Calu3 (cell line): ENCODE data around the gene INPP5K. TPM values are rescaled to one million over a fixed set of nuclear protein-coding genes. Genes with fewer than 3 reads are reported as not detected.
A peak's percentile ranks its signal among the peaks of the same experiment; 100 is the strongest.

Experiments
- BruUV-seq: library from RNA; stranded (reverse); fragments of 400-500 nt; replicated peaks from 2 replicates; lab custom pipeline; 2021; lab: Mats Ljungman, UMichigan
- CTCF ChIA-PET: fragments of 300-600 bp; sonication (Branson Sonifier 250); formaldehyde crosslinking; loops from one replicate; lab custom pipeline; 2022; ENCODE audit warnings: antibody characterized with exemption; lab: Charles Lee
- DNase-seq: peaks from one replicate; pipeline ENCODE4 v3.0.0; 2022
- H3K27ac Mint-ChIP-seq: one replicate; pipeline ENCODE4 v1.8.0; 2022; ENCODE audit warnings: mixed read lengths; ENCODE audit not compliant: unreplicated experiment
- H3K27me3 Mint-ChIP-seq: one replicate; pipeline ENCODE4 v1.8.0; 2022; ENCODE audit warnings: mixed read lengths; ENCODE audit not compliant: unreplicated experiment
- H3K36me3 Mint-ChIP-seq: one replicate; pipeline ENCODE4 v1.8.0; 2022; ENCODE audit warnings: mild to moderate bottlenecking, moderate library complexity, mixed read lengths; ENCODE audit not compliant: insufficient read depth, unreplicated experiment
- H3K4me1 Mint-ChIP-seq: one replicate; pipeline ENCODE4 v1.8.0; 2022; ENCODE audit warnings: mild to moderate bottlenecking, low read depth, mixed read lengths; ENCODE audit not compliant: unreplicated experiment
- H3K4me3 Mint-ChIP-seq: one replicate; pipeline ENCODE4 v1.8.0; 2022; ENCODE audit warnings: mild to moderate bottlenecking, low read depth, moderate library complexity, mixed read lengths; ENCODE audit not compliant: unreplicated experiment
- H3K9me3 Mint-ChIP-seq: one replicate; pipeline ENCODE4 v1.8.0; 2022; ENCODE audit warnings: low read depth, mixed read lengths; ENCODE audit not compliant: unreplicated experiment
- intact Hi-C: fragments of 100-400 bp; cut with micrococcal nuclease; formaldehyde crosslinking; loops from one replicate; pipeline ENCODE4 v1.10.0; 2022; ENCODE audit not compliant: unreplicated experiment
- total RNA-seq: library from RNA; stranded (reverse); gene quantifications from 2 replicates; pipeline ENCODE4 v1.2.3, GENCODE V29; 2022
- TF ChIP-seq, protein P1 (sequence below): fragments of 200-600 bp; IDR thresholded peaks from one replicate; pipeline ENCODE4 v1.8.0; 2022; ENCODE audit warnings: antibody characterized with exemption; ENCODE audit not compliant: unreplicated experiment

INPP5K gene
- total RNA-seq, 1 experiment from 2014 or later: 18.7 TPM

DNA sequence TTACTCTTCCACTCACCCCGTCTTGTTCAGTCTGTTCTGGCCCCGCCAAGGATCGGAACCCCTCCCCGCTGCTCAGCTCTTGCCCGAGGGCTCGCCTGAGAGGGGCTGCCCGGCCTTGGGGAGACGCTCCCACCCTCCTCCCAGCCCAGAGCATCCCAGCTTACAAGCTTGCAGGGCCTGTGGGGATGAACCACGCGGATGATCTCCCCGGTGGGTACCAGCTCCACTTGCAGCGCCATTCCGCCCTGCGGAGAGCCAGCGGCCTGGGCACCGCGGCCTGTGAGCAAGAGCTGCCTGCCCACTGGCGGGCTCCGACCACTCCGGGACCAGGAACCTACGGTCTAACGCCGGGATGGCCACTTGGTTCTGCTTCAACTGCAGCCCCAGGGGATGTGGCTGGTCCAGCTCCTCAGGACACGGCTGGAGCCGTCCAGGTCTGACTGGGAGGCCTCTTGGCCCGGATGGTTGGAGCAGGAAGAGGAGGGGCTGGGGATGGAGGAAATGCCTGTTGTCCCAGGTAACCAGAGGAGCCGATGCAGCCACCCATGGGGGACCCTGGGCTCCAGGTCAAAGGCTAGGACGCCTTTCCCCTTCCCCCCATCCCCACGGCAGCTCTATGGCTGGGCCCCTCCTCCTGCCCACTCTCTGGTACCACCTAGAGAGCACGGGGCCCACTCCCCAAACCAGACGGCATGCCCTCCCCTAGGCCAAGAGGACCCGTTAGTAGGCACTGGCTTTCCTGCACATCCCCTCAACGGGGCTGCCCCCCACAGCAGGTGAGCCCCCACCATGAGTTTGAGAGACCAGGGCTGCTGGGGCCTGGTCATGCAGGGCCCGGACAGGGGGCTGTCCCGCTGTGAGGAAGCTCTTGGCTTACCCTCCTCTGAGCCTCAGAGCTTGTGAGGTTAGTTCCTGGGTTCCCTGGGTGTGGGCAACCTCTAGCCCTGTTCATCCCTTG is 23.9 kb downstream of the INPP5K start, which contains the start of gene MYO1C:
Gene MYO1C (minus strand): TSS at position 438 of the 958 bp plus-strand sequence. CDS start 199 bp downstream, at position 239.
- Mint-ChIP-seq H3K27me3 (no peaks in the 10 kb centered on the region), H3K9me3 (no peaks in the 10 kb centered on the region), H3K4me1 (peaks cover 9% of the 10 kb centered on the region), H3K27ac (peak within 1 kb of the TSS; percentile 64), H3K4me3 (peak within 1 kb of the TSS; percentile 77), H3K36me3 (peaks cover 34% of the 10 kb centered on the region)
- no peak for DNase-seq
- no TSS peak for BruUV-seq
- intact Hi-C loops: no loop called here
- CTCF ChIA-PET: no interaction called here
- TF ChIP-seq, protein P1, sequence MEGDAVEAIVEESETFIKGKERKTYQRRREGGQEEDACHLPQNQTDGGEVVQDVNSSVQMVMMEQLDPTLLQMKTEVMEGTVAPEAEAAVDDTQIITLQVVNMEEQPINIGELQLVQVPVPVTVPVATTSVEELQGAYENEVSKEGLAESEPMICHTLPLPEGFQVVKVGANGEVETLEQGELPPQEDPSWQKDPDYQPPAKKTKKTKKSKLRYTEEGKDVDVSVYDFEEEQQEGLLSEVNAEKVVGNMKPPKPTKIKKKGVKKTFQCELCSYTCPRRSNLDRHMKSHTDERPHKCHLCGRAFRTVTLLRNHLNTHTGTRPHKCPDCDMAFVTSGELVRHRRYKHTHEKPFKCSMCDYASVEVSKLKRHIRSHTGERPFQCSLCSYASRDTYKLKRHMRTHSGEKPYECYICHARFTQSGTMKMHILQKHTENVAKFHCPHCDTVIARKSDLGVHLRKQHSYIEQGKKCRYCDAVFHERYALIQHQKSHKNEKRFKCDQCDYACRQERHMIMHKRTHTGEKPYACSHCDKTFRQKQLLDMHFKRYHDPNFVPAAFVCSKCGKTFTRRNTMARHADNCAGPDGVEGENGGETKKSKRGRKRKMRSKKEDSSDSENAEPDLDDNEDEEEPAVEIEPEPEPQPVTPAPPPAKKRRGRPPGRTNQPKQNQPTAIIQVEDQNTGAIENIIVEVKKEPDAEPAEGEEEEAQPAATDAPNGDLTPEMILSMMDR: no peak

DNA sequence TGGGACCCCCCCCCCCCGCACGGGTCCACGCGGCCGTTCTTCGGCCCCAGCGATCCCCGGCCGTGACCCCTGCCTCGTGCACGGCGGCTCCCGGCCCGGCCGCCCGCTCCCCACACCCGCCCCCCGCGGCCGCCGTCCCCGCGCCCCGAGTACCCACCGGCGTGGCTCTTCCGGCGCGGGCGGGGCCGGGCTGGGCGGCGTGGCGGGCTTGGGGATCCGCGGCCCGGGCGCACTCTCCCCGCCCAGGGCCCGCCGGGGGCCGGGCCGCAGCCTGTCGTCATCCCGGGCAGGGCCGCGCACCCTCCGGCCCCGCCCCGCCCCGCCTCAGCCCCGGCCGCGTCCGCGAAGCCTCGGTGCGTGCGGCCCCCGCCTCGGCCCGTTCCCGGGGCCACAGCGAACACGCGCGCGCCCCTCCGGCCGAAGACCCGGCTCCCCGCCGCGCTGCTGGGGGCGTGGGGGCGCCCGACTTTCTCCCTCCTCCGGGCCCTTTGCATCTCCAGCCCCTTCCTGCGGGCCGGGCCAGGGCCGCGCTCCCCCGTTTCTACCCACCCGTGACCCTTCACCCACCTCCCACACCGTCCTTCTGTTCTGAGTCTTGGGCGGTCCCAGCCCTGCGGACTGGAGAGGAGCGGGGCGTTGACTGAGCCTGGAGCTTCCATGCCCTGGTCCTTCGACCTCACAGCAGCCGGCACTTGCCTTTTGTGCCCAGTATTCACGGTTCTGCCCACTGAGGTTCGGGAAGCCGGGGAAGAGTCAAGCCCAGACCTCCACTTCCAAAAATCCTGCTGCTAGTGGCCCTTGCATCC is 24.8 kb downstream of the INPP5K start:
- H3K36me3 Mint-ChIP-seq: peaks cover 42% of the 10 kb centered on the region
- DNase-seq: peak; percentile 57
- TF ChIP-seq, protein P1: no peak
- no TSS peak for BruUV-seq
- H3K27ac Mint-ChIP-seq: peak overlapping the region; percentile 64
- peak overlapping the region; percentile 77 for H3K4me3 Mint-ChIP-seq
- no peaks in the 10 kb centered on the region for H3K9me3 Mint-ChIP-seq
- intact Hi-C loops: no loop called here
- CTCF ChIA-PET: no interaction called here
- H3K4me1 Mint-ChIP-seq: peaks cover 9% of the 10 kb centered on the region
- H3K27me3 Mint-ChIP-seq: no peaks in the 10 kb centered on the region

GRCh38 chr17:1490643-1491442 is 25.6 kb downstream of the INPP5K start:
- H3K27ac Mint-ChIP-seq: peak overlapping the region; percentile 43
- peaks cover 9% of the 10 kb centered on the region for H3K4me1 Mint-ChIP-seq
- H3K36me3 Mint-ChIP-seq: peaks cover 50% of the 10 kb centered on the region
- peak overlapping the region; percentile 77 for H3K4me3 Mint-ChIP-seq
- CTCF ChIA-PET: no interaction called here
- DNase-seq: peak; percentile 64
- BruUV-seq: no TSS peak
- H3K27me3 Mint-ChIP-seq: no peaks in the 10 kb centered on the region
- no peaks in the 10 kb centered on the region for H3K9me3 Mint-ChIP-seq
- intact Hi-C loops: no loop called here
- TF ChIP-seq, protein P1: no peak
